HG03064 (cell line): Measurements from ENCODE around the gene PAOX.
A peak's percentile ranks its signal among the peaks of the same experiment; 100 is the strongest.
"Not testable (repeated sequence)": the region's sequence is repeated elsewhere in the genome, so short reads cannot be mapped to it uniquely, and the experiment has no call there.

ENCODE experiments used
- ATAC-seq: cut with Tn5 transposase; IDR thresholded peaks from one replicate; pipeline ENCODE4 v1.9.1; 2021; ENCODE audit warnings: low read depth; ENCODE audit not compliant: unreplicated experiment

PAOX gene

GRCh38 chr10:133379801-133380666, 972 bp downstream of the PAOX start:
- no peak for ATAC-seq

GRCh38 chr10:133381036-133381435, 2.0 kb downstream of the PAOX start:
- ATAC-seq = no peak

- no peak for ATAC-seq
Measured at GRCh38 chr10:133383551-133383950, 4.5 kb downstream of the PAOX start.

- ATAC-seq = no peak
Measured at GRCh38 chr10:133384071-133384470, 5.0 kb downstream of the PAOX start.

- no peak for ATAC-seq
Measured at GRCh38 chr10:133385214-133385613, 6.2 kb downstream of the PAOX start.

- ATAC-seq = not testable (repeated sequence)
Measured at GRCh38 chr10:133386951-133387350, 7.9 kb downstream of the PAOX start.

- ATAC-seq = no peak
Measured at GRCh38 chr10:133388236-133388972, 9.3 kb downstream of the PAOX start.

- peak; percentile 73 for ATAC-seq
Measured at GRCh38 chr10:133388973-133389818, 10.1 kb downstream of the PAOX start.

- ATAC-seq = no peak
Measured at GRCh38 chr10:133390597-133391248, 11.7 kb downstream of the PAOX start.

GRCh38 chr10:133391249-133391635, 12.2 kb downstream of the PAOX start:
- ATAC-seq = no peak

GRCh38 chr10:133391761-133392518, 12.9 kb downstream of the PAOX start:
- ATAC-seq = no peak

GRCh38 chr10:133393401-133394063, 14.5 kb downstream of the PAOX start:
- ATAC-seq = no peak

GRCh38 chr10:133394064-133394663, 15.1 kb downstream of the PAOX start, which contains the start of gene MTG1:
Gene MTG1, plus strand, starts transcription at chr10:133394157. Its CDS starts 64 bp downstream, at chr10:133394221.
- peak; percentile 48 for ATAC-seq

GRCh38 chr10:133394801-133395221, 15.7 kb downstream of the PAOX start:
- no peak for ATAC-seq

GRCh38 chr10:133396035-133396624, 17.1 kb downstream of the PAOX start:
- no peak for ATAC-seq

- no peak for ATAC-seq
Measured at GRCh38 chr10:133397938-133398337, 18.9 kb downstream of the PAOX start.

- ATAC-seq = no peak
Measured at GRCh38 chr10:133399123-133399601, 20.1 kb downstream of the PAOX start.
